Spinal cord (tissue), 10 donors: ENCODE data around the gene PMS2. TPM values are rescaled to one million over a fixed set of nuclear protein-coding genes. Genes with fewer than 3 reads are reported as not detected.
"Not testable (repeated sequence)": the region's sequence is repeated elsewhere in the genome, so short reads cannot be mapped to it uniquely, and the experiment has no call there.

ENCODE experiments used
- DNase-seq, 6 donors: peaks; one replicate each; pipeline versions ENCODE4 v3.0.0 to v3.0.0-alpha.2; 2013 to 2015; ENCODE audit warnings: low spot score in 6 of 6, low read depth in 4 of 6
- H3K27ac ChIP-seq: one replicate; pipeline ENCODE4 v1.5.1; 2013; ENCODE audit warnings: low read depth, low read length, control low read depth
- H3K27me3 ChIP-seq: one replicate; pipeline ENCODE4 v1.6.1; 2013; ENCODE audit warnings: low read length; ENCODE audit not compliant: control insufficient read depth, insufficient read depth
- H3K36me3 ChIP-seq: one replicate; pipeline ENCODE4 v1.6.1; 2013; ENCODE audit warnings: low read length; ENCODE audit not compliant: control insufficient read depth, insufficient read depth
- H3K4me1 ChIP-seq: one replicate; pipeline ENCODE4 v1.6.1; 2013; ENCODE audit warnings: low read length; ENCODE audit not compliant: control insufficient read depth, insufficient read depth
- H3K4me3 ChIP-seq: one replicate; pipeline ENCODE4 v1.5.1; 2013; ENCODE audit warnings: low read depth, low read length, control low read depth
- H3K9me3 ChIP-seq: one replicate; pipeline ENCODE4 v1.6.1; 2013; ENCODE audit warnings: low read length; ENCODE audit not compliant: control insufficient read depth, insufficient read depth
- WGBS: methylation state at CpG from one replicate; pipeline ENCODE4 v1.1.5; 2013; ENCODE audit warnings: missing lambda C conversion rate; ENCODE audit not compliant: insufficient coverage; 5-methylcytosine and 5-hydroxymethylcytosine counted together
- polyA plus RNA-seq, 2 donors: library from polyadenylated mRNA; unstranded; fragments of 120-200 nt; gene quantifications; one replicate each; pipeline ENCODE4 v1.2.1, GENCODE V29; 2013; ENCODE audit not compliant: insufficient read length in 2 of 2
- total RNA-seq, 2 donors: library from RNA; depleted of rRNA in 1 of 2; stranded (reverse); fragments of 120-200 nt in 1 of 2; fragments of >200 nt in 1 of 2; gene quantifications; one replicate each; pipeline versions ENCODE4 v1.2.3 to v1.2.4, GENCODE V29; 2013 to 2014
- donor health status: healthy.

PMS2 gene
- total and polyA plus RNA-seq, 4 donors, result 21.7 to 32.7 (median 25.7) TPM

- Histone ChIP-seq H3K9me3 (no peaks in the 10 kb centered on the region), H3K4me1 (peaks cover 7% of the 10 kb centered on the region), H3K27ac (no peak overlapping the region), H3K27me3 (no peaks in the 10 kb centered on the region), H3K36me3 (peaks cover 85% of the 10 kb centered on the region), H3K4me3 (no peak overlapping the region)
- 88% methylated on average over 5 of the region's 11 CpGs for WGBS
- no peak for DNase-seq
Measured at GRCh38 chr7:6020371-6021286, 11.8 kb upstream of the PMS2 start.

GRCh38 chr7:6016653-6016966, 7.8 kb upstream of the PMS2 start:
- Histone ChIP-seq H3K4me1 (peaks cover 11% of the 10 kb centered on the region), H3K27ac (peak overlapping the region; percentile 67), H3K27me3 (no peaks in the 10 kb centered on the region), H3K9me3 (no peaks in the 10 kb centered on the region), H3K4me3 (no peak overlapping the region), H3K36me3 (peaks cover 64% of the 10 kb centered on the region)
- WGBS, result 88% methylated on average over 8 of the region's 8 CpGs
- DNase-seq, result no peak

GRCh38 chr7:6015917-6016652, 7.2 kb upstream of the PMS2 start:
- H3K9me3 ChIP-seq, result no peaks in the 10 kb centered on the region
- no peak overlapping the region for H3K4me3 ChIP-seq
- no peaks in the 10 kb centered on the region for H3K27me3 ChIP-seq
- peak in 5 of 6 donors; percentile 33 to 77 (median 43) for DNase-seq
- H3K27ac ChIP-seq, result peak overlapping the region; percentile 67
- peaks cover 60% of the 10 kb centered on the region for H3K36me3 ChIP-seq
- peaks cover 11% of the 10 kb centered on the region for H3K4me1 ChIP-seq
- 72% methylated on average over 7 of the region's 8 CpGs for WGBS

- Histone ChIP-seq H3K4me1 (peaks cover 18% of the 10 kb centered on the region), H3K9me3 (no peaks in the 10 kb centered on the region), H3K27ac (no peak overlapping the region), H3K4me3 (no peak overlapping the region), H3K36me3 (peaks cover 30% of the 10 kb centered on the region), H3K27me3 (no peaks in the 10 kb centered on the region)
- DNase-seq, result no peak
- WGBS, result 92% methylated on average over 14 of the region's 14 CpGs
Measured at GRCh38 chr7:6012355-6013104, 3.7 kb upstream of the PMS2 start.

DNA sequence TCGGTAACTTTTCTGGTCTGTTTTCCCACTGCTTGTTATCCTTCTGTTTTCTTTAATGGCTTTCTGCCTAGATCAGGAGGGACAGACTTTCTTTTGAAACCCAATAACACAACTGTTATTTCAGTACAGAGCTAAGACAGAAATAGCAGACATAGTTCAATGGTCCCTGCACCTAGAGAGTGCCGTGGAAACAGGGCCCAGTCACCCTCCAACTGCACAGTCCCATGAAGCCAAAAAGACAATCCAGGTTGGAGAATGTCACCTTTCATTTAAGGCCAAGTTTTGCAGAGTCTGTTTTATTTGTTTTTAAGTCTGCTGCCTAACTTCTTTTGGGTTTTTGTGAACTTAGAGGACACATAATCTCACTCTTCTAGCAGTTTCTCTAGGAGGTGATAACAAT, 2.7 kb upstream of the PMS2 start:
- Histone ChIP-seq H3K4me3 (no peak overlapping the region), H3K27ac (no peak overlapping the region)
- 80% methylated on average over 2 of the region's 2 CpGs for WGBS

DNA sequence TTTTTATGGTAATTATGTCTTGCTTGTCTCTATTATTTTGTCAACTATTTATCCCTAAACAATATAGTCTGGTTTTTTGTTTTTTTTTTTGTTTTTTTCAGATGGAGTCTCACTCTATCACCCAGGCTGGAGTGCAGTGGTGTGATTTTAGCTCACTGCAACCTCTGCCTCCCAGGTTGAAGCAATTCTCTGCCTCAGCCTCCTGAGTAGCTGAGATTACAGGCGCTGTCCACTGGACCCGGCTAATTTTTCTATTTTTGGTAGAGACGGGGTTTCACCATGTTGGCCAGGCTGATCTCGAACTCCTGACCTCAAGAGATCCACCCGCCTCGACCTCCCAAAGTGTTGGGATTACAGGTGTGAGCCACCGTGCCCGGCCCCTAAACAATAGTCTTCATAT, 1.5 kb upstream of the PMS2 start:
- peak overlapping the region; percentile 96 for H3K4me3 ChIP-seq

More for the DNA sequence above, 2.7 kb upstream of the PMS2 start:
- peaks cover 22% of the 10 kb centered on the region for H3K36me3 ChIP-seq
- H3K4me1 ChIP-seq, result peaks cover 18% of the 10 kb centered on the region
- no peak for DNase-seq
- H3K9me3 ChIP-seq, result no peaks in the 10 kb centered on the region
- no peaks in the 10 kb centered on the region for H3K27me3 ChIP-seq

GRCh38 chr7:6007835-6008590, 836 bp downstream of the PMS2 start:
- DNase-seq, H3K27me3 ChIP-seq, H3K4me1 ChIP-seq, H3K9me3 ChIP-seq, H3K36me3 ChIP-seq: not testable (repeated sequence)
- WGBS, result 56% methylated on average over 11 of the region's 27 CpGs
- Histone ChIP-seq H3K4me3 (peak overlapping the region; percentile 96), H3K27ac (peak overlapping the region; percentile 93)

More for the DNA sequence above, 1.5 kb upstream of the PMS2 start:
- not testable (repeated sequence) for H3K4me1 ChIP-seq, H3K9me3 ChIP-seq, DNase-seq, H3K27ac ChIP-seq, H3K27me3 ChIP-seq
- peaks cover 15% of the 10 kb centered on the region for H3K36me3 ChIP-seq
- WGBS, result 90% methylated on average over 2 of the region's 8 CpGs

GRCh38 chr7:6007386-6007785, 1.5 kb downstream of the PMS2 start:
- WGBS, result 88% methylated on average over 1 of the region's 4 CpGs
- no peak overlapping the region for H3K4me3 ChIP-seq

More at GRCh38 chr7:6007386-6007785, 1.5 kb downstream of the PMS2 start:
- Histone ChIP-seq H3K9me3 (no peaks in the 10 kb centered on the region), H3K4me1 (peaks cover 8% of the 10 kb centered on the region), H3K36me3 (peaks cover 7% of the 10 kb centered on the region), H3K27ac (no peak overlapping the region), H3K27me3 (no peaks in the 10 kb centered on the region)
- no peak for DNase-seq
